ENCODE results near the gene TLX2. TPM values are rescaled to one million over a fixed set of nuclear protein-coding genes. Genes with fewer than 3 reads are reported as not detected.
A peak's percentile ranks its signal among the peaks of the same experiment; 100 is the strongest.

The TLX2 gene
- total and polyA plus RNA-seq, 2 of the 13 experiments (the other 11 are each of a cell fraction or from before 2014, with no cell fraction given), result 0.05 to 0.20 TPM

DNA sequence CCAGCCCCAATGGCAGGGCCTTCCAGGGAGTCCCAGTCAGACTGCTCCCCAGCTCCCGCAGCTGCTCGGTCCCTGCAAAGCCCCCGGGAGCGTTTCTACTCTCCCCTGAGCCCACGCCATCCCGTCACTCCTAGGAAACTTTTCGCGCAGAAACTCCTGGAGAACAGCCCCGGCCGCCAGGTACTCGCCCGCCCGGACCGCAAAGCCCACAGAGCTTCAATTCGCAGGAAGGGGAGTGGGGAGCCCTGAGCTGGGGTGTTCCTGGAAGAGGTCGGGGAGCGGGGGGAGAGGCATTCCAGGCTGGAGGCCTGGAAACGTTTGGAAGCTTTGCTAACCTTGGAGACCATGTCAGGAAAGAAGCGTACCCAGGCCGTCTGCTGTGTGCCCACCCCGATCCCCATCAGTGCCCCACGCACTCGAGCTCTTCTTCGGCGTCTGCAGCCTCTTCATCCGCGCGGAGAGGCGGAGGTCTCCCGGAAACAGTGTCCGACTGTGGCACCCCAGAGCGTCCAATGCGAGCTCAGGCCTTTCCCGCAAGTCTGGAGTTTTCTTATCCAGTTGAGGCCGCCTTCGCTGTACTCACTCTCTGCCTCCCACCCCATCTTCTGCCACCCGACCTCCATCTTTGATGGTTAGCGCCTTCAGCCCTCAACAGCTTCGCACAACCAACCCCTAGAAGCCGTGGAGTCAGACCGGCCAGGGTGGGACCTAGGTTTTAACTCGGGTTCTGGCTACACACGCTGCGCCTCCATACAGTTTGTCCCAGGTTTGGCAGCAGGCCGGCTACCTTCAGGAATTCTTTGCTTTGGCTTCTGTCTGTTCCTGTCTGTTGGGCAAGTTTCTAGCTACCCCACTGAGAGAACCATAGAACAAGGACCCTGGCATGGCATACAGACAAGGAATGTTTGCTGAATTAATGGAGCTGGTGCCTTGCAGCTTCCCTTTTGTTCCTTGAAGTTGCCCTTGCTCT lies 10.5 kb upstream of the TLX2 start (continued):
- TF ChIP-seq ZNF646 (CRISPR knock-in tag; IDR thresholded peaks at IDR 0.05) (0 out of 2 replicates have a peak, but pooled peaks have one; percentile 8), KLF16 (CRISPR knock-in tag; IDR thresholded peaks at IDR 0.05) (0 out of 4 replicates have a peak, but pooled peaks of 1 of the 2 experiments have one; percentile 10), KMT2A (CRISPR knock-in tag; IDR thresholded peaks at IDR 0.05) (0 out of 2 replicates have a peak, but pooled peaks have one; percentile 8), POLR2AphosphoS5 (IDR thresholded peaks at IDR 0.05; ENCODE audit: low read depth, low read length) (peak; percentile 35; the same call in 1 of the 2 replicates), SRSF1 (optimal IDR thresholded peaks at IDR 0.05; ENCODE audit: low read depth, low read length) (no peak), IRF9 (CRISPR knock-in tag; IDR thresholded peaks at IDR 0.05; ENCODE audit: borderline replicate concordance) (no peak), HDAC1 (CRISPR knock-in tag; IDR thresholded peaks at IDR 0.05) (no peak), NFIB (CRISPR knock-in tag; IDR thresholded peaks at IDR 0.05; ENCODE audit: borderline replicate concordance) (0 out of 2 replicates have a peak, but pooled peaks have one; percentile 28), REPIN1 (CRISPR knock-in tag; IDR thresholded peaks at IDR 0.05; ENCODE audit: borderline replicate concordance, low read depth) (no peak), RARA (CRISPR knock-in tag; IDR thresholded peaks at IDR 0.05) (no peak), AKNA (CRISPR knock-in tag; IDR thresholded peaks at IDR 0.05; ENCODE audit: borderline replicate concordance) (no peak), XRCC5 (optimal IDR thresholded peaks at IDR 0.05; ENCODE audit: low read length) (peak; percentile 32), ZNF619 (CRISPR knock-in tag; IDR thresholded peaks at IDR 0.05) (no peak)

Data from HepG2 (cell line).